K562 (cell line): ENCODE data around the gene AFF1. TPM values are rescaled to one million over a fixed set of nuclear protein-coding genes. Genes with fewer than 3 reads are reported as not detected.
A peak's percentile ranks its signal among the peaks of the same experiment; 100 is the strongest.

Experiments
- TARDBP ChIP-seq: fragments of 450-650 bp; IDR thresholded peaks from 2 replicates; pipeline ENCODE4 v1.6.1; 2016
- TSHZ1 ChIP-seq: fragments of 250-450 bp; sonication (Bioruptor Pico); IDR thresholded peaks from 2 replicates; pipeline ENCODE4 v1.4.0; 2020; ENCODE audit warnings: mild to moderate bottlenecking, moderate library complexity
- ZBTB40 ChIP-seq, 2 experiments: fragments of 450-650 bp in 1 of 2; sonication (generic) in 1 of 2; formaldehyde crosslinking in 1 of 2; IDR thresholded peaks; 2 replicates each; pipeline versions ENCODE4 v1.7.1 to v1.9.0; 2016 to 2022; ENCODE audit warnings: inconsistent platforms in 1 of 2, mild to moderate bottlenecking in 1 of 2, missing genetic modification reagents in 1 of 2
- ZKSCAN8 ChIP-seq: fragments of 200-800 bp; sonication (Bioruptor generic); IDR thresholded peaks from 2 replicates; pipeline ENCODE4 v1.6.1; 2016; ENCODE audit warnings: missing genetic modification characterization, missing compliant biosample characterization
- polyA plus RNA-seq, 8 experiments: library from polyadenylated mRNA; depleted of rRNA in 4 of 8; stranded (reverse) in 5 of 8; unstranded in 3 of 8; fragments of >200 nt; fragmentation: Nextera tagmentation in 2 of 8; fragmentation: Illumina TruSeq in 1 of 8; extraction: Ambion mirVana in 2 of 8; extraction: Trizol in 1 of 8; gene quantifications; 2 replicates each; pipeline versions ENCODE4 v1.2.1 to v1.2.3, GENCODE V29; 2011 to 2014; ENCODE audit warnings: inconsistent platforms in 1 of 8, missing spikeins in 1 of 8
- total RNA-seq, 7 experiments: library from RNA; depleted of rRNA in 6 of 7; stranded (reverse); fragments of >200 nt in 6 of 7; fragmentation: Illumina TruSeq in 2 of 7; extraction: Trizol in 2 of 7; gene quantifications; 2 replicates each; pipeline versions ENCODE4 v1.2.1 to v1.2.3, GENCODE V29; 2011 to 2021; ENCODE audit warnings: low replicate concordance in 1 of 7

The AFF1 gene
- total and polyA plus RNA-seq, 9 of the 15 experiments (the other 6 are each of a cell fraction or from before 2014, with no cell fraction given), result 4.1 to 47.5 (median 17.2) TPM

- TF ChIP-seq ZBTB40 (IDR thresholded peaks at IDR 0.05), result 0 out of 2 replicates have a peak, but pooled peaks have one; percentile 34
- no peak for TF ChIP-seq ZBTB40 (CRISPR knock-in tag; IDR thresholded peaks at IDR 0.05)
- TF ChIP-seq TSHZ1 (CRISPR knock-in tag), result no peak
- no peak for TF ChIP-seq TARDBP
- TF ChIP-seq ZKSCAN8, result no peak
Observed at GRCh38 chr4:87007528-87008446, 73.0 kb downstream of the AFF1 start (continued).
